ENCODE results near the gene CRYBG2.
A peak's percentile ranks its signal among the peaks of the same experiment; 100 is the strongest.
"Not testable (repeated sequence)": the region's sequence is repeated elsewhere in the genome, so short reads cannot be mapped to it uniquely, and the experiment has no call there.

Gene CRYBG2, protein sequence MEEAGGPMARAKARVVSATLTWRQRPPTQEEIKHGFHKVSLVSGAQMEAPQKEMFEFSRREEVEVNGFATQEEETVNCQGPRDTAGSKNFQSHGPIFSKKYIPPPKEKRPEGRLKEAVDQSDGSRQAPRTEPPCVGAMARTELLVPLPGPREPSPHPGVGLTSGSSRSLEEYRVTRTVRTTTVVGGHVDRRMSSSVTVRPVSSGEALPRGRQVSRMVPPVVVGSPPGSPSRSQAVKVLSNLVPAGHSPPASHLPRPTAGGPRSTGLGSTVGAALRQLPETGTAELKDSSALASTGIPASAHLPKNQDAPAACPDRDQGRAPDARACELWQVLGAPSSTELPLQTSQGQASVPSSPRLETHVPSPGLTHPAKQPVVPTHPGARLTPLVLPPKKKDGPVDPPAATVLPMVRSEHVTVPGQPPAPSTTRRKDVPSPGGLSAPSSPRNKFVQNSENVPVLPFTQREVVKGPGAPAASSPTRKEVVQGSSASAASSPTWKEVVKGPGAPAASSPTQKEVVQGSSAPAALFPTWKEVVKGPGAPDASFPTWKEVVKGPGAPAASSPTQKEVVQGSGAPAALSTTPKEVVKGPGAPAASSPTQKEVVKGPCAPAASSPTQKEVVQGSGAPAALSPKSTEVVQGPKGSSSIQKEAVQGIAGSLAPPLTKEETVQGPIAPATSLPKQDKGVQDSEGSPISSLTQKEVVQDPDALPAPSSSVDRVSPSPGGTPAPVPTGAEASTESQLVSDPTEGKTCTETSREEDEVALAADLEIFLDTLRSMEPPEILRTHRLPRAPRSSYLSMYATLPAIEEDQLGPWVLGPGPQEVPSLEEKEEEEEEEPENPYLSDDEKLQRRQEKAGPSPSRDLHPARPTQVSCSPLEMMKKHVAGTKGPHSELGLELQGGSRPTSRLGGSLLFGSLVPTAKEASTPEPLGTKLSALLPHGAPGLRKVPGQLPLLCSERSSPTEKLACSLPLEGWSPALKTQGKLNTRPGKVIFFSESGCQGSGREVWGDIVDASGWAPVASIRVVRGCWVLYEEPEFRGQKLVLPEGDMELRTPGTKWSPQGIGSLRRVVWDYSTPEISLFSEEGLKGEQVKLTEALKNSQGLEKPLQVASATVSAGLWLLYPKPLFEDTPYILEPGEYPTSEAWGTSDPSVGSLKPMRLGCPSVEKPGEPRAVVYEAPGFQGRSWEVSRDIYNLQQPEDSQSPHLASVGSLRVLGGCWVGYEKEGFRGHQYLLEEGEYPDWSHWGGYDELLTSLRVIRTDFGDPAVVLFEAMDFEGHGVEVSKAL (N-terminal part only)
- 2.3 to 15.4 (median 5.0) reads per million in 4 experiments for total RNA-seq

DNA sequence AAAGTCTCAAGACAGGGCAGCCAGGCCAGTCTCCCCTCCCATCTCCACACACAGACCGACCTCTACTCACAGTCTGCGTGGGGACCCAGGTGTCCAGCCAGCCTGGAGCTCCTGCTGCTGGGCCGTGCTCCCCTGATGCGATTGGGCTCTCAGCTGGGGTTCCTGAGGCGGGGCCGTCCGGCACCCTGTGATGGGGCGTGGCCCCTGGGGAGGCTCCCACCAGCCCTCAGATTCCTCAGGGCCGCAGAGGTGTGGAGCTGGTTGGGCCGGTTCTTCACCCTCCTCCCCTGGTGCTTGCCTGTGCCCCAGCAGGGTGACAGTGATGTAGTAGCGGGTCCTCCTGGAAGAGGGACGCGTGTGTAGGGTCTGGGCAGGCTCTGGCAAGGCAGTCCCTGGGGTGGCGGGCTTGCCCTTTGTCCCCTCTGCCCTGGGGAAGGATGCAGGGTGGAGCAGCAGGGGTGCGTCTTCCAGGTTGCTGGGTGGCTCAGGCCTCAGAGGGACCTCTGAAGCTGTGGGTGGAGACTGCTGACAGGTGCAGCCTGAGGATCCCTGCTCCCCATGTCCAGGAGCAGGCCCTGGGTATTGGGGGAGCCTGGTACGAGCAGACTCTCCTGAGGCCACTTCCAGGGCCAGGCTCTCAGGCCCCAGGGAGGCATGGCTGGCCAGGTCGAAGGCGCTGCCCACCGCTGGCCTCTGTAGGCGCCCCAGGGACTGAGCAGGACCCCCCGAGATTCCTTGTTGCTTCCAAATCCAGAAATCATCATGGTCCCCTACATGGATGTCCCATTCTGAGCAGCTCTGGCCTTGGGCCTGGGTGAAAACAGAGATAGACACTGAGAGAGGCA, at the start of gene CRYBG2:
Gene CRYBG2, minus strand, starts transcription at position 155 of the 845 bp plus-strand sequence. CDS start 7,473 bp downstream, outside the sequence.
- no peak for DNase-seq

DNA sequence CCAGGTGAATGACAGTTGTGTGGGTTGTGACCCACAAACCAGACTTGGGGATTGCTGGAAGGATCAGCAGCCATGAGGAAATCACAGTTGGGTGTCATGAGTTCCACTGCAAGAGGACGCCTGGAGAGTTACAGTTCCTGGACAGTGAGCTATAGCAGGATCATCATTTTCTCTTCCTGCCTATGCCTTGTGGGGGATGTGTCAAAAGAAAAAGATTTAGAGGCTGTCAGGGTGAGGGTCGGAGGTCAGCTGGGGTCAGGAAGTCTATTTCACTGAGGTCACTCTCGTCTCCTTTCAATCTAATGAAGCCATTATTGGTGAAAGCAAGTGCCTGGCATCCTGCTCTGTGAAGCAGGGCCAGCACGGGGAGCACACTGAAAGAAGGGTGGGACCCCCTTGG, 49.7 kb upstream of the CRYBG2 start:
- DNase-seq, result no peak

DNA sequence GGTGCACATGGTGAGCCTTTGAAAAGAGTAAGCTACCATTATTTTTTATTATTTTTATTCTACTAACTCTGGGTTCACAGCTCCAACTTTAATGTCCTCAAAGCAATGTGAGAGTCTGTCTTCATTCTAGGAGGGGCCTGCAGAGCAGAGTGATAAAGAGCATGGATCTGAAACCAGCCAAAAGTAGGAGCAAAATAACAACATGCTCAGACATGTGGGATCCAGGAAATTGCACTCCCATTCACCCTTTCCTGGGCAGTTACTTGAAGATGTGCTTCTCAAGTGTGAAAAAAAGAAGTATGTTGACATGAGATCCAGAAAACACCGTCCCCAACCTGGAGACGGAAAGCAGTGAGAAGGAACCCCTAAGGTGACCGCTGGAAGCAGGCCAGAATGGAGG, 48.0 kb upstream of the CRYBG2 start:
- no peak for DNase-seq

DNA sequence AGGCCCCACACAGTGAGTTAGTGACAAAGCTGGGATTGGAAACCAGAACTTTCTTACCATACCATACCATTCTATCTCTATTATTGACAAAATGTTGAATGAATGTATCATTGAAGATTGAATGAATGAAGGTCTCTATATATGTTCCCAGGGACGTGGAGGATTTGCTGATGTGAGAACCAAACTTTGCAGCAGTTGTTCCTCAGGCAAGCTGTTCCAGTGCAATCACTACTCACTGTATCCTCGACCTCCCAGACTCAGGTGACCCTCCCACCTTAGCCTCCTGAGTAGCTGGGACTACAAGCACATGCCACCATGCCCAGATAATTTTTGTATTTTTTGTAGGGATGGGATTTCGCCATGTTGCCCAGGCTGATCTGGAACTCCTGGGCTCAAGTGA, 45.1 kb upstream of the CRYBG2 start:
- DNase-seq, result no peak

DNA sequence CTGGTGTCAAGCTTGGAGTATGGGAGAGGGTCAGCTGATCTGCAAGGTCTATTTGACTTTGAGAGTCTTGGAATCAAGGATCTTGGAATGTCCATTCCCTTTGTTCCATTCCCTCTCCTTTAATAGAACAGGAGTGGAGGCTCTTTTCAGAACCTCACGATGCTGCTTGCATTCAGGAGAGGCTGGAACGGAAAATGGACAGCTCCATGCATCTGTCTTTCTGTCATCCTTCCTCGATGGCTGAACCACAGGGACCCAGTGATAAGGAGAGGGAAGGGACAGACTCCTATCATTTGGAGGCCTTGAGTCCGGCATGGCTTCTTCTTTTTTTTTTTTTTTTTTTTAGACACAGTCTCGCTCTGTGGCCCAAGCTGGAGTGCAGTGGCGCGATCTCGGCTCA, 41.8 kb upstream of the CRYBG2 start:
- no peak for DNase-seq

DNA sequence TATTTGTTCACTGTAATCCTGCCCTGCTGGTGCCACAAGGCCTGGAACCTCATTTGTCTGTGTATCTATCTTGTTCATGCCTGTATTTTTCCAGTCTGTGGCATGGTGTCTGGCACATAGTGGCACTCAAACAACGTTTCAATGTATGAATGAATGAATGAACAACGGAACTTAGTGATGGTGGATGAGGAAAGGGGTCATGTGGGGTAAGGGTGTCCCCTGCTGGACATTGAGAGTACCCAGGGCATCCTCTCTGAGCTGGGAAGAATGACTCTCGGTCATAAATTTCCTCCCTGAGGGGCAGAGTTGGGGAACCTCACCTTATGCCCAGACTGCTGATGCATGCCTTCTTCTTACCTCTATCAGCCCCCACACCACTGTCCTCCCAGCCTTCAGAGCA, 37.5 kb upstream of the CRYBG2 start:
- DNase-seq, result peak; percentile 6

DNA sequence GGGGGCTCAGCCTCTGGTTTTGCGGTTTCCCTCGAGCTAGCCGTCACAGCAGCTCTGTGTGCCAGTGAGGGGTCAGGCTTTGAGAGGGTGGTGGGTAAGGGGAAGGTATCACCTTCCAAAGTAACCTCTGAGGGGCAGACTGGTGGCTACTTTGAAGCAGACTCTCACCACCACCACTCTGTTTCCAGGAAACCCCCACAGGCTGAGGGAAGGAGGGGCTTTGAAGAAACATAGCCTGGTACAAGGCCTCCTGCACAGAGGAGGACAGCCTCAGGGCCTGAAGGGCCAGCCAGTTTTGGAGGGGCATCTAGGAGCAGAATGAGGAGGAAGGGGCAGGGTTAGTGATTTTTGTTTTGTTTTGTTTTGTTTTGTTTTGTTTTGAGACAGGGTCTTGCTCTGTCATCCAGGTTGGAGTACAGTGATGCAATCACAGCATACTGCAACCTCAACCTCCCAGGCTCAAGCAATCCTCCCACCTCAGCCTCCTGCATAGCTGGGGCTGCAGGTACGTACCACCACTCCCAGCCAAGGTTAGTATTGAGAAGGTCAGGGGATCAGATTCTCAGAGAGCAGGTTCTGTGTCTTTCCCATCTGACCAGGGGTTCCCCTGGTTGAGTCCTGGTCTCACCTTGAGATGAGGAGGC, 35.8 kb upstream of the CRYBG2 start:
- no peak for DNase-seq

DNA sequence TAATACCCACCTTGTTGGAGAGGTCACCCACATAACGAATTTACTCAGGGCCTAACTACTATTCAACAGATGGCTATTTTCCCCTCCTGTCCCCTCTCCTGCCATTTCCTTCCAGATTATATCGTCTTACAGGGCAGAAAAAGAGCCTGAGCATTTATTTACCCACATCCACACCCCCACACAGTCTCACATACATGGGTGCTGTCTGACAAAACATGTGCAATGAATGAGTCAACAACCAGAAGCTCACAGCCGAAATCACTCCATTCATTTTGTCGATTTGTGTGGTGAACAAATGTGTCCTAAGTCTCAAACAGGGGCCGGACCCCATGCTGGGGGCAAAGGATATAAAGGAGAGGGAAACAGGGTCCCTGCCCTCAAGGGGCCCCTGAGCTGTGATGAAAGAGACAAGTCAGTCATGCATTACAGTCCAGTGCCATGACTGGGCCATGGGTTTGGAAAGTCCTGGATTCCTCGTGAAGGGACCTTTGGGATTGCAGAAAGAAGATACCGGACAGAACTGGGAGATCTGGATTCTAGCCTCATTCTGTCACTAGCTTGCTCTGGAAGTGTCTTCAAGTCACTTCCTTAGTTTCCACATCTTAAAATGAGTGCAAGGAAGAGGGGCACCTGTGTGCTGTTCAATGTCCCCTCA, 35.0 kb upstream of the CRYBG2 start:
- DNase-seq, result no peak

DNA sequence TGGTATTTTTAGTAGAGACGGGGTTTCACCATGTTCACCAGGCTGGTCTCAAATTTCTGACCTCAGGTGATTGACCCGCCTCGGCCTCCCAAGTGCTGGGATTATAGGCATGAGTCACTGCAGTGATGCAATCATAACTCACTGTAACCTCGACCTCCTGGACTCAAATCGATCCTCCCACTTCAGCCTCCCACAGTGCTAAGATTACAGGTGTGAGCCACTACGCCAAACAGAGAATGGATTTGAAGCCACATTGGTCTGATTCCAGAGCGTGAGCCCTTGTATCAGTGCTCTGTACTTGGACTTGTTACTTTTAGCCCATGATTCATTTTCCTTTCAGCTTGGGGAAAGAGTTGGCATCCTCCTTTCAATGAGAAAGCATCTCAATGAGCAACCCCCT, 33.5 kb upstream of the CRYBG2 start:
- no peak for DNase-seq

DNA sequence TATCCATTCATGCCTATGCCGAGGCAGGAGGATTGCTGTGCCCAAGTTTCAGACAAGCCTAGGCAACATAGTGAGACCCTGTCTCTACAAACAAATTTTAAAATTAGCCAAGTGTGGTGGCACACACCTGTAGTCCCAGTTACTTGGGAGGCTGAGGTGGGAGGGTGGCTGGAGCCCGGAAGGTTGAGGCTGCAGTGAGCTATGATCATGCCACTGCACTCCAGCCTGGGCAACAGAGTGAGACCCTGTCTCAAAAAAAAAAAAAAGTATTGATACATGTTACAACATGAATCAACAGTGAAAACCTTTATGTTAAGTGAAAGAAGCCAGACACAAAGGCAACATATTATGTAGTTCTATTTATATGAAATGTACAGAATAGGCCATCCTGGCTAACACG, 31.1 kb upstream of the CRYBG2 start:
- DNase-seq, result not testable (repeated sequence)

DNA sequence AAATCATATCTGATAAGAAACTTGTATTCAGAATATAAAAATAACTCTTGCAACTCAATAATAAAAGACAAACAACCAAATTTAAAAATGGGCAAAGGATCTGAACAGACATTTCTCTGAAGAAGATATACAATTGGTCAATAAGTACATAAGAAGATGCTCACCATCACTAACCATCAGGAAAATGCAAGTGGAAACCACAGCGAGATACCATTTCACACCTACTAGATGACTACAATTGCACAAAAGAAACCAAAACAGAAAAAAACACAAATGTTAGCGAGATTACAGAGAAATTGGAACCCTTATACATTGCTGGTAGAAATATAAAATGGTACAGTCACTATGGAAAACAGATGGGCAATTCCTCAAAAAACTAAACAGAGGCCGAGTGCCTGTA, 30.1 kb upstream of the CRYBG2 start:
- no peak for DNase-seq

DNA sequence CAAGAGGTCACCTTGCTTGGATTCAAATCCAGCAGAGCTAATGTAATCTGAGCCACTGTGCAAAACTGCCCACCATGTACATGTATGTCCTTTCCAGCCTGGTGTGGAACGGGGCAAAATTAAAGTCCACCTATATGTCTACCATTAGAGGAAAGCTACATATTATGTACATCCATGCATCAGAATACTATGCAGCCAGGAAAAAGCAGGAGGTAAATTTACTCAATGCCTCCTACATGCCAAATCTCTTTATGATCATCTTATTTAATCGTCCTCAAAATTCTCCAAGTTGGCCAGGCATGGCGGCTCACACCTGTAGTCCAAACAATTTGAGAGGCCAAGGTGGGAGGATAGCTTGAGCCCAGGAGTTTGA, 24.9 kb upstream of the CRYBG2 start:
- no peak for DNase-seq

DNA sequence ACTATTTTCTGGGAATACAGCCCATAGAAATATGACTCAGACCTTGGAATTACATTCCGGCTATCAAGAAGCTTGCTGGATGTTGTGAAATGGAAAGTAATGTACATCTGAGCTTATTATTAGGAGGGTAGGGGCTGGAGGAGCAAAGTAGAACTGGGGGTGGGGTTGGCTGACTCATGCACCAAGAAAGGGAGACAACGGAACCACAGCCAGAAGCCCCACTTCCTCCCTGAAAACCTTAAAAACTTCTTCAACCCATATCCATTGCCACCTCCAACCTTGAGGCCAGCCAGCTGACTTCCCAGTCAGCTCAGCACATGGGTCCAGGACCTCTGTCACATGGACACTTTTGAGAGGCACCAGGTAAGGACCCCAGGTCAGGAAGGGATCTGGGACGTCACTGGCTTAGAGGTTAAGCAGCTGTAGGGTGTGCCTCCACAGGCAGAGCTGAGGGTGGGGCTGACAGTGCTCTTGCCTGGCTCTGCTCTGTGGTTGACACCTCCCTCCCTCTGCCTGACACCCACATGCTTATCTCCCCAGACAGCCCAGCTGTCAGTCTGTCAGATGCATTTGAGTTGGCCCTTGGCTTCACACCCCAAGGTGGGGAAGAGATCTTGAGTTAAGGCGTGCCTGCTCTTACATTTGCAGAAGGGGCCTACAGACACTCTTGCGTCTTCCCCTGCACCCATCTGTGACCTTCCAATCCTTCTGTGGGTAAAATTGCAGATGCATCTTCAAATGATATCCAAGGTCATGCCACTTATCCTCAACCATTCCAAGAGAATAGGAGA, 24.4 kb upstream of the CRYBG2 start:
- DNase-seq, result peak; percentile 25

DNA sequence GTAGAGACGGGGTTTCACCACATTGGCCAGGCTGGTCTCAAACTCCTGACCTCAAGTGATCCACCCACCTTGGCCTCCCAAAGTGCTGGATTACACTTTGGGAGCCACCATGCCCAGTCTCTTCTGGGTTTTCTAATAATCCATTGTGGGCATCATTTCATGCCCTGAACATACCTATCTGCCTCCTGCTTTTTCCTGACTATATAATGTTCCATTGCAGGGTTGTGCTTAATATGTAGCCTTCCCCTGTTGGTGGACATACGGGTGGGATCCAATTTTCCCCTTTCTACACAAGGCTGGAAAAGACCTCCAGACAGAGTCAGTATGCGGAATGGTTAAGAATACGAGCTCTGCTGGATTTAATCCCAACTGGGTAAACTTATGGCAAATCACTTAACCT, 22.1 kb upstream of the CRYBG2 start:
- no peak for DNase-seq

DNA sequence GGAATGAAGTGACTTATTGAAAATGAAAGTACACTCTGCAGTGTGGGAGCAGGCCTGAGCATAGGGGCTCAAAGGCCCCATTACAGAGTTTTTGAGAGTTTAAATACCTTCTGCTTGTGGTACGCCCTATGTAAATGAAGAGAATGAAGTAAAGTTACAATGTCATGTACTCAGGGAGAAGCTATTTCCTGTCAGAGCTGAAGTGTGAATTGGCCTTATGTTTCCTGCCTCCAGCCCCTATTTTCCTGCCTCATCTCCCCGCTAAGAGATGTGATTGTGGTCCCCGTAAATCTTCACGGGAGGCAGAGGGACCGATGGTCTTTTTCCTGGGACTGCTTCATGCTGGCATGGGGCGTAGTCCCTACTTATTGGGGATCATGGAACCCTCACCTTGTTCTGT, 21.2 kb upstream of the CRYBG2 start:
- DNase-seq, result no peak

DNA sequence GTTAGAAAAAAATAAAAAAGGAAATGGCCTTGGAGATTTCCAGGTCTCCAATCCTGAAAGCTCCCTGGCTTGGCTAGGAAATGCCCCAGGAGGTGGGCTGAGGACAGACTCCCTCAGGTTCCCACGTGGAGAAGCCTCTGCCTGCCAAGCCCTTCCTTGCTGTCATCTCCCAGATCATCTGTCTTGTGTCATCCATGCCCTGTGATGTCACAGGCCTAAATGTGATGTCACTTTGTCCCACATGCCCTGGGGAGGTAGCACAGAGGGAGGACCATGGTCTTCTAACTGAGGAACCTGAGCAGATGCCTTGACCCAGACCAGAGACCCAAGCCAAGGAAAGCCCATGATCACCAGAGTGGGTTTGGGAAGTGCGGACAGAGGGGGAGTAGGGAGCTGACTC, 20.4 kb upstream of the CRYBG2 start:
- DNase-seq, result not testable (repeated sequence)

DNA sequence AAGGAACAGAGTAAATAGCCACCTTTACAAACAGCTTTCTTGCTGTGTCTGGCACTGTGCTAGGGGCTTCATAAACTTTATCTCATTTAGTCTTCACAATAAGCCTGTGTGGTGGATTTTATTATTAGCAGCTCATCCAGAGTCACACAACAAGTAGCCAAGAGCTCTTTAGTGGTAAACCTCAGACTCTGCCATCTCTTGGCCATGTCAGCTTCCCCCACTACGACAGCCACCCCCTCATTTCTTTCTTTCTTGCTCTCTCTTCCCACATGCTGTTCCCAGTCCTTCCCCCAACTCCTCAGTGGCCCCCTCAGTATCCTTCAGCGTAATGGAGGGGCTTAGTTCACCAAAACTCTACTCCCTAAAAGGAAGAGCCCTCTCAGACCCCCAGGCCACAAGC, 19.9 kb upstream of the CRYBG2 start:
- DNase-seq, result no peak

DNA sequence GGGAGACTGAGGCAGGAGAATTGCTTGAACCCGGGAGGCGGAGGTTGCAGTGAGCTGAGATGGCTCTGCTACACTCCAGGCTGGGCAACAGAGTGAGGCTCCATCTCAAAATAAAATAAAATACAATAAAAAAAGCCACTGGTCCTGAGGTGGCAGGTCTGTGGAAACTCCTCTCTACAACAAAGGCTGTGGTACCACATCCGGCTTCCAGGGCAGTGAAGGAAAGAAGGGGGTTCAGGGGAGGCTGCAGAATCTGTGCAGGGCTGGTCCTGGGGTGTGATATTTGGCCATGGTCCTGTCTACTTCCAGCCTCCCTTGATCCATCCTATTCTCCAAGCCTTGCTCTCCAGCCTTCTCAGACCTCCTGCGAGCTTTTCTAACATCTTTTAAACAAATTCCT, 19.4 kb upstream of the CRYBG2 start:
- DNase-seq, result no peak

DNA sequence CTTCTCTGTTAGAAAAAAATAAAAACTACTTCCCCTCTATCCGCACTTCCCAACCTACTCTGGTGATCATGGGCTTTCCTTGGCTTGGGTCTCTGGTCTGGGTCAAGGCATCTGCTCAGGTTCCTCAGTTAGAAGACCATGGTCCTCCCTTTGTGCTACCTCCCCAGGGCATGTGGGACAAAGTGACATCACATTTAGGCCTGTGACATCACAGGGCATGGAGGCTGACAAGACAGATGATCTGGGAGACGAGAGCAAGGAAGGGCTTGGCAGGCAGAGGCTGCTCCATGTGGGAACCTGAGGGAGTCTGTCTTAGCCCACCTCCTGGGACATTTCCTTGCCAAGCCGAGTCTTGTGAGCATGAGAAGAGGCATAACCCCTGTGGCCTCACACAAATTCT, 18.7 kb upstream of the CRYBG2 start, which contains the start of gene ZNF683:
Gene ZNF683, minus strand, starts transcription at position 140 of the 400 bp plus-strand sequence. CDS start 4,179 bp downstream, outside the sequence.
- not testable (repeated sequence) for DNase-seq

DNA sequence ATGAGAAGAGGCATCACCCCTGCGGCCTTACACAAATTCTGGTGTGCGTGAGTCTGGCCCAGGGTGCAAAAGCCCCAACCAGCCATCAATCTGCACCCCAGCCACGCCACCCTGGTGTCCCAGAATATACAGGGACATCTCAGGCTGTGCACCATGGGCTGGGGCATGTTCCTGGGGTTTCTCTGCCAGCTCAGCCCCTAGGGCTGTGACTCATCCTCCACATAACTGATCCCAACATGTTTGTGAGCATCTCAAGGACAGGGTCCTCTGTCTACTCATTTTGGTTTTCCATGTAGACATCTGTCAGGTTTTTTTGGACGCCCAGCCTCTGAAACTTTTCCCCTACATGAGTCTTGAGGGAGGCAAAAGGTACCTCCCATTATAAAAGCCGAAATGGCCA, 18.1 kb upstream of the CRYBG2 start:
- DNase-seq, result no peak

All from effector CD8-positive, alpha-beta T cell (primary cell).